GM19324 (cell line): Measurements from ENCODE around the gene CLDN4.
"Not testable (repeated sequence)": the region's sequence is repeated elsewhere in the genome, so short reads cannot be mapped to it uniquely, and the experiment has no call there.

ENCODE experiments used
- ATAC-seq: cut with Tn5 transposase; IDR thresholded peaks from one replicate; pipeline ENCODE4 v1.9.1; 2021; ENCODE audit warnings: mild to moderate bottlenecking, moderate library complexity; ENCODE audit not compliant: unreplicated experiment, low FRiP score

Gene CLDN4

DNA sequence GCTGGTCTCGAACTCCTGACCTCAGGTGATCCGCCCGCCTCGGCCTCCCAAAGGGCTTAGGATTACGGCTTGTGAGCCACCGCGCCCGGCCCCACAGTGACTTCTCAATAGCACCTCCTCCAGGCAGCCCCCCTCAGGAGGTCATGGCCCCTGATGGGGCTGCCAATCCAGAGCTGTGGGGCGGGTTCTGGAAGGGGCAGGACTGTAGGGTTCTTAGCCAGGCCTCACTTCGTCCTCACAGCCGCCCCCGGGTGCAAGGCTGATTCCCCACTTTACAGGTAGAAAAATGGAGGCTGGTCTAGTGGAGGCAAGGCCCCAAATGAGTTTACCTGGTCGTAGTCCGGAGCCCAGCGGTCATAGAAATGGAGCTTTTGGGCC, 10.9 kb downstream of the CLDN4 start:
- ATAC-seq = no peak

DNA sequence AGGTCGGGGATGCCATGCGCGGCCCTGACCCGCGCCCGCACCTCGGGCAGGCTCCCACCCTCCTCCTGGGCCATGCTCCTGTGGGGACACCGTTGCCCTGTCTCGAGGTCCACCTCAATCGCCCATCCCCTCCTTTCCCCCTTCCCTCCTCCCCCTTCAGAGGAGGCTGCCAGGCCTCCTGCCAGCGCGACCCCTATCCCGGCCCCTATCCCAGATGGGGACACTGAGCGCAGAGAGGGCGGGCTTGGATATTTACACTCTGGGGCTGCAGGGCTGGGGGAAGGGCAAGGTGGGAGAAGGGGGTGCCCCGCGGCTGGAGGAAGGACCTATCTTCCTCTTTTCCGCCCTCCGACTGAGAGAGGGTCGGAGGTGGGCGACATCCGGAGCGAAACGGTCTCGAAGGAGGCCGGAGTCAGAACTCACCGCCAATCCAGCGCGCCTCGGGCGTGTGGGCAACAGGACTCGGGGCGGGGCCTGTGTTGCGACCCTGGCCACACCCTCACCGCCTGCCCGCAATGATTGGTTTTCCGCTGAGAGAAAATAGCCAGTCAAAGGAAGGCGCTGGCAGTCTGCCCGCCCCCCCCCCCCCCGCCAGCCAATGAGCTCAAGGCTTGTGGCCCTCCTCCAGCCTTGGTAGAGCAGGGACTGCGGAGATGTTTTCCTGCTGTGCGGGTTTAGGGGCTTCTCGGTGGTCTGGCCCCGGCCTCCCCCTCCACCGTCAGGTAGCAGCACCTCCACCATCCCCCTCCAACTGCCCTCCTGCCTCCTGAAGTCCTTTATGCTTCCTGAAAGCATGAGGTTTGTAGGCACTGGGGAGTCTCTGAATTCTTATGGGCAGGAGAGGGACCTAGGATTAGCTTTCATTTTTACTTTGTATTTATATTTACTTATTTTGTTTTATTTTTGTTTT, 11.5 kb downstream of the CLDN4 start, which contains the start of gene METTL27:
METTL27 (minus strand) TSS at position 450 of the 910 bp plus-strand sequence; CDS start at position 74, 376 bp downstream.
- ATAC-seq = peak; percentile 89

DNA sequence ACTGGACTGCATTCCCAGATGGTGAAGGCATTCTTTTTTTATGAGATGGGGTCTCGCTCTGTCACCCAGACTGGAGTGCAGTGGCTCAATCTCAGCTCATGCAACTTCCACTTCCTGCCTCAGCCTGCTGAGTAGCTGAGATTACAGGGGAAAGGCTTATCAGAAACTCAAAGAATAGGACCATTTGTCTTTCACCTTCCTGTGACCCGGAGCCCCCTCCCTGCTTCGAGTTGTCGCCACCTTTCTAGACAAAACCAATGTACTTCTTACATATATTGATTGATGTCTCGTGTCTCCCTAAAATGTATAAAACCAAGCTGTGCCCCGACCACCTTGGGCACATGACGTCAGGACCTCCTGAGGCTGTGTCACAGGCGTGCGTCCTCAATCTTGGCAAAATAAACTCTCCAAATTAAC, 13.3 kb downstream of the CLDN4 start:
- ATAC-seq = no peak

DNA sequence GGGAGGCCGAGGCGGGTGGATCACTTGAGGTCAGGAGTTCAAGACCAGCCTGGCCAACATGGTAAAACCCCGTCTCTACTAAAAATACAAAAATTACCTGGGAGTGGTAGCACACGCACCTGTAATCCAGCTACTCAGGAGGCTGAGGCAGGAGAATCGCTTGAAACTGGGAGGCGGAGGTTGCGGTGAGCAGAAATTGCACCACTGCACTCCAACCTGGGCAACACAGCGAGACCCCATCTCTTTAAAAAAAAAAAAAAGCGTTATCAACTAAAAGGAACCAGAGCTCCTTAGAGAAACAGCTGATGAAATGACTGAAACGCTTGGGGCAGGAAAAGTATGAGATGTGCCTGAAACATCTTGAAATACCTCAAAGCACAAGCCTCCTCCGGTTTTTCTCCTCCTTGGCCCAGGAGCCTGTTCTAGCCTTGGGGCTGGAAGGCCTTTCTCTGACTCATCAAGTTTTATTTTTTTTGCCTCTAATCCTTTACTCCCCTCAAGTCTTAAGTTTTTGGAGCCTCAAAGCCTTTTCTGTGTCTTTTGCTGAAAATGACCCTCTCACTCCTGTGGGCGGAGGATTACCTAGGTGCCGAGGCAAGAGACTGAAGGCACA, 14.2 kb downstream of the CLDN4 start:
- no peak for ATAC-seq

DNA sequence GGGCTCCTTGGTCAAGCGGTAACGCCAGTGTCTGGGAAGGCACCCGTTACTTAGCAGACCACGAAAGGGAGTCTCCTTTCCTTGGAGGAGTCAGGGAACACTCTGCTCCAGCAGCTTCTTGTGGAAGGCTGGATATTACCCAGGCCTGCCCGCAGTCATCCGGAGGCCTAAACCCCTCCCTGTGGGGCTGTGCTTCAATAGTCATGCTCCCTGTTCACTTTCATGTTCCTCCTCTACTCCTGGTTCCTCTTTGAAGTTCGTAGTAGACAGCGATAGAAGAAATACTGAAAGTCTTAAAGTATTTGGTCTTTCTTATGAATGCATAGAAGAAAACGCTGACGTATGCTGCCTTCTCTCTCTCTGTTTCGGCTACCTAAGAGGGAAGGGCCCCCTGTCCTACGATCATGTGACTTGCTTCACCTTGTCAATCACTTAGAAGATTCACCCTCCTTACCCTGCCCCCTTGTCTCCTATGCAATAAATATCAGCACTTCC, 15.0 kb downstream of the CLDN4 start:
- ATAC-seq = not testable (repeated sequence)

DNA sequence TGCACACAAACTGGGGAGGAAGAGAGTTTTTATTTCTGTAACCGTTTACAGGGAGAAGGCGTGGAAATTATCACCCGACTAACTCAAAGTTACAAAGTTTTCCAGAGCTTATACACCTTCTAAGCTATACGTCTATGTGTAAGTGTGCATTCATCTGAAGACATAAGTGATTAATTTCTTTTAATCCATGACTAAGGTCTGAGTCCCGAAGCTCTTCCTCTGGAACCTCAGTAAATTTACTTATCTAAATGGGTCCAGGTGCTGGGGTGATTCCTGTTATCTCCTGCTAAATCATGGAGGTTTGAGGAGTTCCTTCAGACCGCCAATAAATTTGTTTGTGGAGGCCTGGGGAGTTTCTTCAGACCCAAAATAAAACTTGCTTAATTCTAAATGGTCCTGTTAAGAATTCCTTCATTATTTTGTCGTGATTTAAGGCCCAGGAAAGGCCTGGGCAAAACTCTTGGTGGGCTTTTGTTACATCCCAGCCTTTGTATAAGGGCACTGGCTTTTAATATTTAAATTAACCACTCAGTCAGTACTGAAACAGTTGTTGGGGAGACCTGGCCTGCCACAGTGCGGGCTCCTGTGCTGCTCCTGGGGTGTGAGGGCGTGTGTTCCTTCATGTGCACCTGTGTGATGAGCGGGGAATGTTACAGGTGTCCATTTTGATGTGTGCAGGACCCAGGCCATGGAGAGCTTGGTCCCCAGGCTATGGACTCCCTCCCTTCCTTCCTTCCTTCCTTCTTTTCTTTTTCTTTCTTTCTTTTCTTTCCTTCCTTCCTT, 17.3 kb downstream of the CLDN4 start:
- no peak for ATAC-seq

DNA sequence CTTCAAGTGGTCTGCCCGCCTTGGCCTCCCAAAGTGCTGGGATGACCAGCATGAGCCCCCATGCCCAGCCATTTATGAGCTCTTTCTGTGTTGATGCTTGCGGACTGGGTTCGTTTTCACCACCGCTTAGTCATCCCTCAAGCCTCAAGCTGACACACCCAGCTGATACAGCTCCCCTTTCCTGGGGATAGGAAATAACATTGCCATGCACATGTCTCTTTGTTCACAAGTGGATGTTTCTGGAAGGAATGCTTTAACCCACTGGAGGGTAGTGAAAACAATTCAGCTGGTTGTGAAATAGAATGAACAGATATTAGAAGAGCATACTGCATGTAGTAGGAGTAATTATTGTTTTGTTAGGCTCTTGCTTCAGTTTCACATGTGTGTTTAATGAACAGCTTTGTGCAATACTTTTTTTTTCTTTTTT, 20.0 kb downstream of the CLDN4 start:
- ATAC-seq = no peak

DNA sequence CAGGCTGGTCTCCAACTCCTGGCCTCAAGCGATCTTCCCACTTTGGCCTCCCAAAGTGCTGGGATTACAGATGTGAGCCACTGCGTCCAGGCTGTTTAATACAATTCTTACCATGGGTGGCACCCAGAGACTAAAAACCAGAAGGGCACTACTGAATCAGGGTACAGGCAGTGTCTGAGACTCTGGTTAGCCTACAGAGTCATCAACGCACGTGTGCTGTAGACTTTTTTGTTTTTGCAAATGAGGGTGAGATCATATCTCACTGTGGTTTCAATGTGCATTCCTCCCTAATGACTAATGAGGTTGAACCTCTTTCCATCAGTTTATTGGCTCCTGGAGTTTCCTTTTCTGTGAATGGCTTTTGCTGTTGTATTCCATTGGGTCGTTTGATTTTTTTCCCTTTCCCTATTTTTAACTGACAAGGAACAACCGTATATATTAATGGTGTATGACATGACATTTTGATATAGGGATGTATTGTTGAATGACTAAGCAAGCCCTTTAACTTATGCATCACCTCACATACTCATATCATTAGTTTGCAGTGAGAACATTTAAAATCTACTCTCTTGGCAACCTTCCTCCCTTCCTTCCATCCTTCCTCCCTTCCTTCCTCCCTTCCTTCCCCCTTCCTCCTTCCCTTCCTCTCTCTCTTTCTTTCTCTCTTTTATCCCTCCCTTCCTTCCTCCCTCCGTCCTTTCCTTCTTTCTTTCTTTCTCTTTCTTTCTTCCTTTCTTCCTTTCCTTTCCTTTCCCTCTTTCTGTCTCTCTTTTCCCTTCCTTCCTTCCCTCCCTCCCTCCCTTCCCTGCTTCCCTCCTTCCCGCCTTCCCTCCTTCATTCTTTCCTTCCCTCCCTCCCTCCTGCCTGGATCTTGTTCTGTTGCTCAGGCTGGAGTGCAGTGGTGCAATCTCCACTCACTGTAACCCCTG, 20.9 kb downstream of the CLDN4 start:
- ATAC-seq = peak; percentile 64

DNA sequence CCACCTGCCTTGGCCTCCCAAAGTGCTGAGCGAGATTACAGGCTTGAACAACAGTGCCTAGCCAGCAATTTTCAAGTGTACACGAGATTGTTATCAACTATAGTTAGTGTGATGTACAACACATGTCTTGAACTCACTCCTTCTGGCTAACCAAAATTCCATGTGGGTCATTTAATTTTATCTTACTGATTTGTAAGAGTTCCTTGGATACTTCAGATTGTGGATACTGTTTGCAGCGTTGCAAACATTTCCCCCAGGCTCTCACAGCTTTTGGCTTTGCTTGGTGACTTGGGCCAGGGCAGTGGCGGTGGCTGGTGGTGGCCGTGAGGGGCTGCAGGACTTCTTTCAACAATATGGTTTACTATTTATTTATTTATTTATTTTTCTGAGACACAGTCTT, 21.7 kb downstream of the CLDN4 start:
- no peak for ATAC-seq

DNA sequence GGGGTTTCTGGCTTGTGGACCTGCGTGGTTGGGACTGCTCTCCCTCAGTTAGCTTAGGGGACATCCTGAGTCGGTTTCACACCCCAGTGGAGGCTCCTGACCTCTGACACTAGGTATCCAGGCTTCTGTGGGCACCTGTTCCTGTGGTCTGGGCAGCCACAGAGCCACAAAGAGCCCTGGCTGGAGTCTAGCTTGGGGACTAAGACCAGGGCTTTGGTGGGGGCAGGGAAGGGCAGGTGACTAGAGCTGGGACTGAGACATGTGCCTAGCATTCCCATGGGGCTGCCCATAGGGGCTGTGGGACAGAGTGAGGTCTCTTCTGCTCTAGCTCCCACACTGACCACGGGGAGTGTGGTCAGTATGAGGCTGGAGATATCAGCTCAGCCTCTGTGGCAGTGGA, 26.1 kb downstream of the CLDN4 start:
- ATAC-seq = no peak

DNA sequence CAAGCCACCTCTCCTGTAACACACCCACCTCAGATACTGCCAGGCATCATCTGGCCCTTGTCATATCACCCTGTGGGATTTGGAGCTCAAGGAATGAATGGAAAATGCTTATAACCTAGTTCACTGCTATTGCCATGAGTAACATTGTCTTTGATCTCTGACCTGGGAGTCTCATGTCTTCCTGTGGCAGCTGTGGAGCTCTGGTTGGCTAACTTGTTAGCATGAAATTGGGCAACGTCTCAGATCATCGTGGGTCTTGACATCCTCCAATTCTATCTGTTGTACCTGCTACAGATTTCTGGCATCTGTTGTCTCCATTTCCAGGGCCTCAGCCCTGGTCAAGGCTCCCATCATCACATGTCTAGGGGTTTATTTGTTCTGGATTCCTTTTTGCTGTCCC, 28.0 kb downstream of the CLDN4 start:
- no peak for ATAC-seq

DNA sequence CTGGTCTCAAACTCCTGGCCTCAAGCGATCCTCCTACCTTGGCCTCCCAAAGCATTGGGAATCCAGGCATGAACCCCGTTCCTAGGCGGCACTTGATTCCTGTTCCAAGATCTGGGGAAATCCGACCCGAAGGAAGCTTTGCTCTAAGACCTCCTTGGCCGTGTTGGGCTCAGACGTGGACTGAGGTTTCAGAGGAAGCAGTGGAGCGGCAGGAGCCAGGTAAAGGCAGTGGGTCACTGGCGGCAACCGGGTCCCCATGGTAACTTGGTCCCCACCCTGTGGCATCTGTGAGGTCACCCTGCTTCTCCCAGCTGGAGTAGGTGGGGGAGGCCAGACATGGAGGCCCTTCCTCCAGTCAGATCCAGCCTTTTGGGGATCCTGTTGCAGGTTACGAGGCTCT, 30.1 kb downstream of the CLDN4 start, which contains the start of gene TMEM270:
TMEM270 (plus strand) TSS at position 301 of the 400 bp plus-strand sequence; CDS start at position 337, 36 bp downstream.
- no peak for ATAC-seq

DNA sequence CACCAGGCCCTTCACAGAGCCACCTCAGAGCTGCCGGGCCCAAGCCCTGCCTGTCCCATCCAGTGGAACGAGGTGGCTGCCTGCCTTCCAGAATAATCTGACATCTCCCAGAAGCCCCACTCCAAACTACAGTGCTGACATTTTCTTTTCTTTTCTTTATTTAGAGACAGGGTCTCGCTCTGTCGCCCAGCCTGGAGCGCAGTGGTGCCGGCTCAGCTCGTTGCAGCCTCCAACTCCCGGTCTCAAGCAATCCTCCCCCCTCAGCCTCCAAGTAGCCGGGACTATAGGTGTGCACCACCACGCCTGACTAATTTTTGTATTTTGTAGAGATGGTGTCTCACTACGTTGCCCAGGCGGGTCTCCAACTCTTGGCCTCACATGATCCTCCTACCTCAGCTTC, 30.5 kb downstream of the CLDN4 start:
- no peak for ATAC-seq

DNA sequence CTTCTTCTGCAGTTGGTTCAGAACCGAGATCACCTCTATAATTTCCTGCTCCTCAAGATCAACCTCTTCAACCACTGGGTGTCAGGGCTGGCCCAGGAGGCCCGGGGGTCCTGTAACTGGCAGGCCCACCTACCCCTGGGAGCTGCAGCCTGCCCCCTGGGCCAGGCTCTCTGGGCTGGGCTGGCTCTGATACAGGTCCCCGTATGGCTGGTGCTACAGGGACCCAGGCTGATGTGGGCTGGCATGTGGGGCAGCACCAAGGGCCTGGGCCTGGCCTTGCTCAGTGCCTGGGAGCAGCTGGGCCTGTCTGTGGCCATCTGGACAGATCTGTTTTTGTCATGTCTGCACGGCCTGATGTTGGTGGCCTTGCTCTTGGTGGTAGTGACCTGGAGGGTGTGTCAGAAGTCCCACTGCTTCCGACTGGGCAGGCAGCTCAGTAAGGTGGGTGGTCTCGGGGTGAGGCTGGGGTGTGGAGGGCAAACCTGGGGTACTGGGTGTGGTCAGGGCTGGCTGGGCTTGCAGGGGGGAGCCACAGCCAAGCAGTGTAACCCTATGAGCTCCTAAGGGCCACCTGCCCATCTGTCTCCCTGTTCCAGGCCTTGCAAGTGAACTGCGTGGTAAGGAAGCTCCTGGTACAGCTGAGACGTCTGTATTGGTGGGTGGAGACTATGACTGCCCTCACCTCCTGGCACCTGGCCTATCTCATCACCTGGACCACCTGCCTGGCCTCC, 34.4 kb downstream of the CLDN4 start:
- no peak for ATAC-seq

DNA sequence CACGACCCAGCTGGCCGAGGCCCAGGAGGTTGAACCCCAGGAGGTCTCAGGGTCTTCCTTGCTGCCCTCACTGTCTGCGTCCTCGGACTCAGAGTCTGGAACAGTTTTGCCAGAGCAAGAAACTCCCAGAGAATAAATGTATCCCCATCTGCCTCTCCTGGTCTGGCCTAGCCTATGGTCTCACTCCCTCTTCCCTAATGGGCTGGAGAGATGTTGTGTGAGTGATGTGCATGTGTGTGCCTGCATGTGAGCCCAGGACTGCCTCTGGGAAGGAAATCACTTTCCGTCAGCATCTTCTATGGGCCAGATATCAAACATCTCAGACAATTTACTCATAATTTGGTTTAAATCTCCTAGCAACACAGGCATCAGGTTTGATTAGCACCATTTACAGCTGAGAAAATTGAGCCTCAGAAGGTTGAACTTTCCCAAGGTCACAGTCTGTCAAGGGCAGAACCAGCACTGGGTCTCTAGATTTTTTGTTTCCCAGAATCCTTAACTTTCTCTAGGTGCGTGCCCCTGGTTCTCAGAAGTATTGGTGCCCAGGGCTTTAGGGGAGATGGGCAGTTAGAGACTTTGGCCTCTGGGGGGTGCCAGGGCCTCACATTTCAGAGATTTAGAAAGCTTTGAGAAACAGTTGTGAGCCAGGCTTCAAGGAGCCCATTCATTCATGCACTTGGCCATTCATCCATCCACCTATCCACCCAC, 35.1 kb downstream of the CLDN4 start:
- ATAC-seq = no peak

DNA sequence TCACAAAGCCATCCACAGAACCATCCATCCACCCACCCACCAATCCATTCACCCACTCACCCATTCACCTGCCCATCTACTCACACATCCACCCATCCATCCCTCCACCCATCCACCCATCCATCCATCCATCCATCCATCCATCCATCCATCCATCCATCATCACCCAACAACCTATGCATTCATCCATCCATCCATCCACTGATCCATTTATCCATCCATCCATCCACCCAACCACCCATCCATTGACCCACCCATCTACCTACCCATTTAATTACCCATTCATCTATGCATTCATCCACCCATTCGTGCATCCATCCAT, 35.6 kb downstream of the CLDN4 start:
- ATAC-seq = no peak

DNA sequence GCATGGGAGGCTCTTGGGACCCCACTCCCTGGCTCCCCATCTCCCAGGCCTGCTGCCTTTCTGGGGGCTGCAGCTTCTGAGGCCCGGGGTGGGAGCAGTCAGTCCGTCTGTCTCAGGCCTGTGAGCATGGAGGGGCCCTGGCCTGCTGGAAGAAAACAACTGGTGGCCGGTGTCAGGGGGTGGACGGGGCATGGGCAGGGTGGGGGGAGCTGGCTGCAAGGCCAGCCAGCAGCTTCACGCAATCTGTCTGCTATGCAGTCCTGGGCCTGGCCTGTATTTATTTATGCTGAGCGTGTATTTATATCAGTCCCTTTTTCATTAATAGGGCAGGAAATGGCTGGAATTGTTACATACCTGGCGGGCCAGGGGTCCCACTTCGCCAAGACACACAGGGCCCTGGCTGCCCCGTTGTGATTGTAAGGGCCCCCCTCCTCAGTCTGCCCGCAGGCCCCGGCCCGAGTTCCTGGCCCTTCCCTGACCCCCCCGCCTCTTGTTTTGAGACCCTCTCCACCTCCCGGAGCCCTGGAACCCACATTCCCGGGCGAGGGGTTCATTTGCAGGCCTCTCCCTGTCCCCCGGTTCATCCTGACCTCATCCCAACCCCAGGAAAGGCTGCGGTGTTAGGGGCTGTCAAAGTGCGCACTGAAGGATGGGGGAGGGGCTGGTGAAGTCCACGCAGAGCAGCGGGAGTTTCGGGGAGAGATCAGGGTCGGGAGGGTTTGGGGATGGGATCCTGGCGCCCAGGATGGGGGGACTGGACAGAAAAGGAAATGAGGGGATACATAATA, 38.4 kb downstream of the CLDN4 start:
- no peak for ATAC-seq

DNA sequence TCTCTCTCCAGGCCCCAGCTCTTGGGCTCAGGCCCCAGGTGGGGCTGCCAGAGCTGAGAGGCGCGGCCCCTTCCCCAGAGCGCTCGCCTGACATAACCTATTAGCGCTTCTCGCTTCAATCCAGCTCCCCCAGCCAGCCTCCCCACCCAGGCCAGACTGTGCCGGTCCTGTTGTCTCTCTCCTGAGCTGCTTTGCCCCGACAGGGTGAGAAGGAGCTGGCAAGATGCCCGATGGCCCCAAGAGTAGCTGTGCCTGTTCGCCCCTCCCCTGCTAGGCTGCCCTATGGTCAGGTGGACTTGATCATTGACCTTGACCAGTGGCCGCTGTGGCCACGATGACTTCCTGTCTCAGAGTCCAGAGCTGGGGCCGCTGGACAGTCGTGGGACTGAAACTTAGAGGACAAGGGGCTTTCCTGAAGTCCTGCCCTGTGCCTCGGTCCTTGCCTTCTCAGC, 39.3 kb downstream of the CLDN4 start:
- no peak for ATAC-seq
